Sigmoid colon (tissue), 3 donors: Measurements from ENCODE around the gene HIGD1A.

Experiments used
- CTCF ChIP-seq, 4 experiments: fragments of 450-650 bp in 3 of 4; fragments of 200-600 bp in 1 of 4; IDR thresholded peaks; one replicate each; pipeline ENCODE4 v1.5.1; 2016 to 2019; ENCODE audit warnings: antibody characterized with exemption in 4 of 4, mild to moderate bottlenecking in 3 of 4, moderate library complexity in 2 of 4
- POLR2A ChIP-seq, 2 donors: fragments of 450-650 bp; IDR thresholded peaks; one replicate each; pipeline ENCODE4 v1.6.1; 2016; ENCODE audit warnings: antibody characterized with exemption in 2 of 2, mild to moderate bottlenecking in 2 of 2, moderate library complexity in 2 of 2

DNA sequence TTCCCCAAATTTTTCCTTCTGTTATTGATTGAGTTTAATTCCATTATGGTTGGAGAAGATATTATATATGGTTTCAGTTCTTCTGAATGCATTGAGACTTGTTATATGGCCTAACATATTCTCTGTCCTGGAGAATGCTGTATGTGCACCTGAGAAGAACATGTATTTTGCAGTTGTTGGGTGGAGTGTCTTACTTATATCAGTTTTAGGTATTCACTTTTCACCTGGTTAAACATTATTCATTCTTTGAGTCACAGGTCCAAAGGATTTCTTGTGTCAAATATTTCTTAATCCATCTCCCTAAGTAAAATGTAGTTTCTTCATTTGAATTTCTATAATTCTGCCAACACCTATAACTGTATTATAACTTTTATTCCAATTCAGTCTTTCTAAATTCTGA, 22.7 kb upstream of the HIGD1A start:
- TF ChIP-seq POLR2A (IDR thresholded peaks at IDR 0.05) (peak in 1 of 2 donors; percentile 15), CTCF (IDR thresholded peaks at IDR 0.05) (no peak)
